Measurements from ENCODE around the gene HBP1.
"Not testable (repeated sequence)": the region's sequence is repeated elsewhere in the genome, so short reads cannot be mapped to it uniquely, and the experiment has no call there.

HBP1 gene

DNA sequence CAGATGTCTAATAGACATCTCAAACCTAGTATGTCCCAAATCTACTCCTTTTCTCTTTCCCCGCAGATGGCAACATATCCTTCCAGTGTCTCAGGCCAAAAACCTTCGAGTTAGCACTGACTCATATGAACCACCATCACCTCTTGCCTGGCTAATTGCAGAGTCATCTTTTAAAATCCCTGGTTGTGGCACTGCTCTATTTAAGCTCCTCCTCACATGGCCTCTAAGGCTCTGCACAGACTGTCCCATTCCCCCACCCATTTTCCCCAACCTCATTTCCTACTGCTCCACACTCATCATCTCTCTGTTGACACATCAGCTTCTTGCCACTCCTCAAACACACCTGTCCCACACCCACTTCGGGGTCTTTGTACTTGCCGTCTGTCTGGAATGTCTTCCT is 16.8 kb upstream of the HBP1 start:
- H3K4me3 ChIP-seq (ENCODE audit: low read depth, low read length), result no peak overlapping the region
- TF ChIP-seq CTCF (IDR thresholded peaks at IDR 0.05; ENCODE audit: low read depth, low read length) (no peak), MYC (IDR thresholded peaks at IDR 0.05; ENCODE audit: low read depth, low read length) (no peak), POLR2A (IDR thresholded peaks at IDR 0.05; ENCODE audit: extremely low read depth, insufficient read length) (no peak), MAX (IDR thresholded peaks at IDR 0.05; ENCODE audit: low read depth, low read length) (no peak)
- DNase-seq (ENCODE audit: low read depth), result peak; percentile 39

- no peak for TF ChIP-seq MAX (IDR thresholded peaks at IDR 0.05; ENCODE audit: low read depth, low read length)
- no peak overlapping the region for H3K4me3 ChIP-seq (ENCODE audit: low read depth, low read length)
- no peak for DNase-seq (ENCODE audit: low read depth)
Observed at GRCh38 chr7:107154826-107155225, 14.0 kb upstream of the HBP1 start.

- not testable (repeated sequence) for H3K4me3 ChIP-seq (ENCODE audit: low read depth, low read length); DNase-seq (ENCODE audit: low read depth)
Observed at GRCh38 chr7:107155726-107156125, 13.1 kb upstream of the HBP1 start.

DNA sequence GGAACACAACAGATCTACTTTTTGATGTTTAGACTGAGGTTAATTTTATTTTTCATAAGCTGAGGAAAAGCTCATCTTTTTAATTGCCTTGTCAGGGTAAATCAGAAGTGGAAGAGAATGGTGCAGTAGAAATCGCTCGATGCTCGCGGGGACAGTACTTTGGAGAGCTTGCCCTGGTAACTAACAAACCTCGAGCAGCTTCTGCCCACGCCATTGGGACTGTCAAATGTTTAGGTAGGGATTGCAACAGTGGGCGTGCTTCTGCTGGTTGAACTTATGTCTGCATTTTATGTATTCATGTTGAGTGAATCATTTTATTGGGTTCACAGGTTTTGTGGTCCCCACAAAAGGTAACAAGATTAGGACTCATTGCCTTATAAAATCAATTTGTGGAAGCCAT is 11.7 kb upstream of the HBP1 start:
- no peak for DNase-seq (ENCODE audit: low read depth)
- TF ChIP-seq MYC (IDR thresholded peaks at IDR 0.05; ENCODE audit: low read depth, low read length) (no peak), MAX (IDR thresholded peaks at IDR 0.05; ENCODE audit: low read depth, low read length) (no peak)
- H3K4me3 ChIP-seq (ENCODE audit: low read depth, low read length), result no peak overlapping the region

GRCh38 chr7:107158028-107158427 is 10.8 kb upstream of the HBP1 start:
- no peak for DNase-seq (ENCODE audit: low read depth)
- H3K4me3 ChIP-seq (ENCODE audit: low read depth, low read length), result no peak overlapping the region
- TF ChIP-seq MAX (IDR thresholded peaks at IDR 0.05; ENCODE audit: low read depth, low read length) (no peak), POLR2A (IDR thresholded peaks at IDR 0.05; ENCODE audit: extremely low read depth, insufficient read length) (no peak), CTCF (IDR thresholded peaks at IDR 0.05; ENCODE audit: low read depth, low read length) (no peak), MYC (IDR thresholded peaks at IDR 0.05; ENCODE audit: low read depth, low read length) (no peak)

DNA sequence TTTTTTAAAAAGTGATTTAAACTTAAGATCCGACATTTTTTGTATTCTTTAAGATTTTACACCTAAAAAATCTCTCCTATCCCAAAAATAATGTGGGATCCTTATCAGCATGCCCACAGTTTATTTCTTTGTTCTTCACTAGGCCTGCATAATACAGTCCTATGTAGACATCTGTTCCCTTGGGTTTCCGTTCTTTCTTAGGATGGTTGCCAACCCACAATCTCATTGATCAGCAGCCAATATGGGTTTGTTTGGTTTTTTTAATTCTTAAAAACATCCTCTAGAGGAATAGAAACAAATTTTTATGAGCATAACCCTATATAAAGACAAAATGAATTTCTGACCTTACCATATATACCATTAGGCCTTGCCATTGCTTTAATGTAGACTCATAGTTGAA is 8.4 kb upstream of the HBP1 start:
- TF ChIP-seq POLR2A (IDR thresholded peaks at IDR 0.05; ENCODE audit: extremely low read depth, insufficient read length) (no peak), MAX (IDR thresholded peaks at IDR 0.05; ENCODE audit: low read depth, low read length) (no peak), CTCF (IDR thresholded peaks at IDR 0.05; ENCODE audit: low read depth, low read length) (no peak), MYC (IDR thresholded peaks at IDR 0.05; ENCODE audit: low read depth, low read length) (no peak)
- no peak for DNase-seq (ENCODE audit: low read depth)
- no peak overlapping the region for H3K4me3 ChIP-seq (ENCODE audit: low read depth, low read length)

DNA sequence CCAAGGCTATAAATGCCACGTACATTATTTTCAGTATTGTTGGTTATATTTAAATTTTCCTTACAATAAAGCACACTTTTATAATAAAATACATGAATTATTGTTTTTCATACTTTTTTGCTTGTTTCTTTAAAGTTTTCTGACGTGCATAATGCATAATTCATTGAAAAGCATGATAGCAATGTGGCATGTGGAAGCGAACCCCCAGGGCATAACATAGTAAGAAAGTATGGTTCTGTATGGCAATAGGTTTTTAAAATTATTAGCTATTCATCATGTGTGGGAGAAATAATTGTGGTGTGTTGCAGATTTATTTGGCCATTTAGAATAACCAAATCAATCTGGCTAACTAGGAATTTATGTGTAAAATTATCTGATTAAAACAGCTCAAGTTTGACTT is 7.4 kb upstream of the HBP1 start:
- H3K4me3 ChIP-seq (ENCODE audit: low read depth, low read length), result no peak overlapping the region
- no peak for DNase-seq (ENCODE audit: low read depth)
- no peak for TF ChIP-seq POLR2A (IDR thresholded peaks at IDR 0.05; ENCODE audit: extremely low read depth, insufficient read length)
- TF ChIP-seq MAX (IDR thresholded peaks at IDR 0.05; ENCODE audit: low read depth, low read length), result no peak
- TF ChIP-seq MYC (IDR thresholded peaks at IDR 0.05; ENCODE audit: low read depth, low read length), result no peak
- no peak for TF ChIP-seq CTCF (IDR thresholded peaks at IDR 0.05; ENCODE audit: low read depth, low read length)

Measured in NB4 (cell line).